Body of pancreas (tissue), 4 donors: ENCODE results near the gene BBX.

Experiments
- CTCF ChIP-seq, 7 experiments: fragments of 450-650 bp in 4 of 7; fragments of 200-600 bp in 3 of 7; sonication (generic) in 3 of 7; IDR thresholded peaks; one replicate each; pipeline ENCODE4 v1.5.1; 2016 to 2019; ENCODE audit warnings: antibody characterized with exemption in 7 of 7
- POLR2A ChIP-seq, 3 donors: fragments of 450-650 bp; IDR thresholded peaks; one replicate each; pipeline ENCODE4 v1.6.1; 2016; ENCODE audit warnings: antibody characterized with exemption in 3 of 3, mild to moderate bottlenecking in 2 of 3

GRCh38 chr3:107545680-107546120 is 22.9 kb downstream of the BBX start:
- no peak for TF ChIP-seq CTCF (IDR thresholded peaks at IDR 0.05)
- TF ChIP-seq POLR2A (IDR thresholded peaks at IDR 0.05): no peak
